HL-60 (cell line): ENCODE measurements around the gene RASAL1. TPM values are rescaled to one million over a fixed set of nuclear protein-coding genes. Genes with fewer than 3 reads are reported as not detected.

Experiments used
- microRNA-seq: library from miRNA; unstranded; fragments of <30 nt; microRNA quantifications from one replicate; pipeline ENCODE4, GENCODE V29; 2018

RASAL1 gene

Small RNA genes lying within 50 kb of the gene (microRNA-seq; reads per million reads assigned to microRNA genes)
- gene MIR7106 = not detected
